Anterior cingulate cortex (tissue), 58 donors: ENCODE results near the gene ZNG1B.
"Not testable (repeated sequence)": the region's sequence is repeated elsewhere in the genome, so short reads cannot be mapped to it uniquely, and the experiment has no call there.

Experiments used
- DNase-seq, 58 donors: peaks; one replicate each; lab custom pipeline; 2025; lab: John Stamatoyannopoulos, UW

The ZNG1B gene

GRCh38 chr2:113437508-113438465 lies at the start of gene ZNG1B:
Gene ZNG1B (plus strand): TSS chr2:113437691. CDS start chr2:113437869, 178 bp downstream.
- DNase-seq: not testable (repeated sequence)

- DNase-seq: no peak
Measured at GRCh38 chr2:113390124-113390849, 47.2 kb upstream of the ZNG1B start.

GRCh38 chr2:113391073-113391472 lies 46.4 kb upstream of the ZNG1B start:
- DNase-seq: no peak

- no peak for DNase-seq
Measured at GRCh38 chr2:113406114-113406513, 31.4 kb upstream of the ZNG1B start.

GRCh38 chr2:113407446-113408099 lies 29.9 kb upstream of the ZNG1B start:
- no peak for DNase-seq

GRCh38 chr2:113411725-113412352 lies 25.7 kb upstream of the ZNG1B start:
- DNase-seq: not testable (repeated sequence)

- DNase-seq: not testable (repeated sequence)
Measured at GRCh38 chr2:113412774-113413173, 24.7 kb upstream of the ZNG1B start.

GRCh38 chr2:113431773-113432172 lies 5.7 kb upstream of the ZNG1B start:
- DNase-seq: not testable (repeated sequence)

GRCh38 chr2:113433468-113433867 lies 4.0 kb upstream of the ZNG1B start:
- DNase-seq: not testable (repeated sequence)

- not testable (repeated sequence) for DNase-seq
Measured at GRCh38 chr2:113465770-113466169, 28.3 kb downstream of the ZNG1B start.

- DNase-seq: not testable (repeated sequence)
Measured at GRCh38 chr2:113476688-113477368, 39.3 kb downstream of the ZNG1B start.

GRCh38 chr2:113496527-113496926 lies 59.0 kb downstream of the ZNG1B start:
- not testable (repeated sequence) for DNase-seq

GRCh38 chr2:113498365-113498764 lies 60.9 kb downstream of the ZNG1B start, which contains the start of gene FOXD4L1:
Gene FOXD4L1 (plus strand): TSS chr2:113498665. CDS start chr2:113499257, 592 bp downstream.
- not testable (repeated sequence) for DNase-seq

- not testable (repeated sequence) for DNase-seq
Measured at GRCh38 chr2:113499019-113499885, 61.8 kb downstream of the ZNG1B start.

GRCh38 chr2:113499886-113500722 lies 62.6 kb downstream of the ZNG1B start:
- not testable (repeated sequence) for DNase-seq

GRCh38 chr2:113500723-113501038 lies 63.2 kb downstream of the ZNG1B start:
- not testable (repeated sequence) for DNase-seq

GRCh38 chr2:113502216-113503093 lies 65.0 kb downstream of the ZNG1B start:
- not testable (repeated sequence) for DNase-seq
